ENCODE data around the gene DNAH10. TPM values are rescaled to one million over a fixed set of nuclear protein-coding genes. Genes with fewer than 3 reads are reported as not detected.

Gene DNAH10
- total and polyA plus RNA-seq, 2 of the 13 experiments (the other 11 are each of a cell fraction or from before 2014, with no cell fraction given): 0.01 to 0.02 TPM

- ATAC-seq (no peak), FAIRE-seq (no peak), DNase-seq (ENCODE audit: low spot score) (no peak)
- Histone ChIP-seq H3K4me2 (ENCODE audit: low read depth, low read length) (no peak overlapping the region), H4K20me1 (ENCODE audit: insufficient read depth, low read length) (no peaks in the 10 kb centered on the region), H3K79me2 (ENCODE audit: insufficient read depth, low read length) (no peaks in the 10 kb centered on the region), H3K36me3 (replicated peaks in 1 of 2; ENCODE audit: control insufficient read depth in 1 of 2, insufficient read depth in 2 of 2, low read length in 2 of 2) (no peaks in the 10 kb centered on the region), H3K9me3 (ENCODE audit: low read length) (no peaks in the 10 kb centered on the region), H2AFZ (ENCODE audit: low read length) (no peak overlapping the region), H3K27me3 (ENCODE audit: control insufficient read depth in 1 of 2, insufficient read depth in 2 of 2, low read length in 2 of 2) (peaks cover 5 to 48% of the 10 kb centered on the region in 2 experiments; a peak in 4 of 5 replicates), H3K9ac (ENCODE audit: insufficient read depth, low read depth, low read length) (no peak overlapping the region), H3K4me3 (replicated peaks in 1 of 3; ENCODE audit: insufficient read depth in 1 of 3, low read depth in 2 of 3, low read length in 3 of 3) (no peak overlapping the region), H3K27ac (ENCODE audit: extremely low read length, insufficient read depth, low read length) (no peak overlapping the region), H3K4me1 (ENCODE audit: insufficient read depth, low read length) (peaks cover 12% of the 10 kb centered on the region; the same call in 1 of the 2 replicates)
- CTCF ChIA-PET (ENCODE audit: low intra/inter-chr PET ratio, low total read pairs): no interaction called here
- BruUV-seq (replicated peaks): no TSS peak
- WGBS (ENCODE audit: low lambda C conversion rate): 66% methylated on average over 10 of the region's 10 CpGs
- intact Hi-C loops (cut with micrococcal nuclease; ENCODE audit: unreplicated experiment): no loop called here
- POLR2A ChIA-PET: no interaction called here
- in situ Hi-C loops (cut with HindIII; ENCODE audit: extremely low pct_ligation_motif_present, low pct_unique_long_range_greater_than_20kb): no loop called here
- no peak for TF ChIP-seq ZNF564 (CRISPR knock-in tag; IDR thresholded peaks at IDR 0.05)
- TF ChIP-seq ZNF703 (CRISPR knock-in tag; IDR thresholded peaks at IDR 0.05; ENCODE audit: borderline replicate concordance): no peak
- no peak for TF ChIP-seq ZSCAN20 (CRISPR knock-in tag; IDR thresholded peaks at IDR 0.05; ENCODE audit: borderline replicate concordance)
- no peak for TF ChIP-seq ZNF780A (CRISPR knock-in tag; IDR thresholded peaks at IDR 0.05)
- TF ChIP-seq ISX (CRISPR knock-in tag; conservative IDR thresholded peaks at IDR 0.05): no peak
- TF ChIP-seq HNF1B (CRISPR knock-in tag; IDR thresholded peaks at IDR 0.05): no peak
- no peak for TF ChIP-seq HOXA5 (CRISPR knock-in tag; IDR thresholded peaks at IDR 0.05)
- TF ChIP-seq TCF7 (IDR thresholded peaks at IDR 0.05; ENCODE audit: low read depth): no peak
- no peak for TF ChIP-seq ZNF407 (CRISPR knock-in tag; IDR thresholded peaks at IDR 0.05; ENCODE audit: not compliant biosample characterization)
- TF ChIP-seq LRRFIP1 (CRISPR knock-in tag; conservative IDR thresholded peaks at IDR 0.05): no peak
- no peak for TF ChIP-seq HOXA9 (CRISPR knock-in tag; IDR thresholded peaks at IDR 0.05; ENCODE audit: borderline replicate concordance)
- no peak for TF ChIP-seq AGO2 (optimal IDR thresholded peaks at IDR 0.05; ENCODE audit: low read depth, low read length)
- no peak for TF ChIP-seq ZNF816 (CRISPR knock-in tag; IDR thresholded peaks at IDR 0.05; ENCODE audit: borderline replicate concordance)
Observed at GRCh38 chr12:123868791-123869190, 106.7 kb downstream of the DNAH10 start.
